ENCODE measurements around the gene CCDC68.
A peak's percentile ranks its signal among the peaks of the same experiment; 100 is the strongest.

The CCDC68 gene

GRCh38 chr18:54967786-54968185 is 8.5 kb upstream of the CCDC68 start:
- Histone ChIP-seq H3K4me3 (replicated peaks; ENCODE audit: low read depth, low read length) (no peak overlapping the region), H3K27me3 (replicated peaks; ENCODE audit: control insufficient read depth, insufficient read depth, low read length) (no peaks in the 10 kb centered on the region), H3K36me3 (ENCODE audit: control insufficient read depth, insufficient read depth, low read length) (no peaks in the 10 kb centered on the region)
- DNase-seq (ENCODE audit: extremely low read depth, insufficient read length): no peak
- no peak for TF ChIP-seq CTCF (IDR thresholded peaks at IDR 0.05; ENCODE audit: insufficient read depth, low read length, poor library complexity, severe bottlenecking)

- Histone ChIP-seq H3K27me3 (replicated peaks; ENCODE audit: control insufficient read depth, insufficient read depth, low read length) (no peaks in the 10 kb centered on the region), H3K4me3 (replicated peaks; ENCODE audit: low read depth, low read length) (no peak overlapping the region), H3K36me3 (ENCODE audit: control insufficient read depth, insufficient read depth, low read length) (no peaks in the 10 kb centered on the region)
- DNase-seq (ENCODE audit: extremely low read depth, insufficient read length): no peak
- no peak for TF ChIP-seq CTCF (IDR thresholded peaks at IDR 0.05; ENCODE audit: insufficient read depth, low read length, poor library complexity, severe bottlenecking)
Observed at GRCh38 chr18:54964741-54965140, 5.5 kb upstream of the CCDC68 start.

- DNase-seq (ENCODE audit: extremely low read depth, insufficient read length): no peak
- H3K27me3 ChIP-seq (replicated peaks; ENCODE audit: control insufficient read depth, insufficient read depth, low read length): no peaks in the 10 kb centered on the region
- H3K36me3 ChIP-seq (ENCODE audit: control insufficient read depth, insufficient read depth, low read length): no peaks in the 10 kb centered on the region
- H3K4me3 ChIP-seq (replicated peaks; ENCODE audit: low read depth, low read length): no peak overlapping the region
- TF ChIP-seq CTCF (IDR thresholded peaks at IDR 0.05; ENCODE audit: insufficient read depth, low read length, poor library complexity, severe bottlenecking): no peak
Observed at GRCh38 chr18:54962919-54963645, 3.8 kb upstream of the CCDC68 start.

GRCh38 chr18:54961868-54962267 is 2.6 kb upstream of the CCDC68 start:
- no peak for TF ChIP-seq CTCF (IDR thresholded peaks at IDR 0.05; ENCODE audit: insufficient read depth, low read length, poor library complexity, severe bottlenecking)
- DNase-seq (ENCODE audit: extremely low read depth, insufficient read length): no peak
- no peak overlapping the region for H3K4me3 ChIP-seq (replicated peaks; ENCODE audit: low read depth, low read length)
- H3K36me3 ChIP-seq (ENCODE audit: control insufficient read depth, insufficient read depth, low read length): no peaks in the 10 kb centered on the region
- H3K27me3 ChIP-seq (replicated peaks; ENCODE audit: control insufficient read depth, insufficient read depth, low read length): no peaks in the 10 kb centered on the region

- no peak for TF ChIP-seq CTCF (IDR thresholded peaks at IDR 0.05; ENCODE audit: insufficient read depth, low read length, poor library complexity, severe bottlenecking)
- Histone ChIP-seq H3K4me3 (replicated peaks; ENCODE audit: low read depth, low read length) (no peak overlapping the region), H3K36me3 (ENCODE audit: control insufficient read depth, insufficient read depth, low read length) (no peaks in the 10 kb centered on the region), H3K27me3 (replicated peaks; ENCODE audit: control insufficient read depth, insufficient read depth, low read length) (no peaks in the 10 kb centered on the region)
- DNase-seq (ENCODE audit: extremely low read depth, insufficient read length): peak; percentile 12
Observed at GRCh38 chr18:54961016-54961423, 1.8 kb upstream of the CCDC68 start.

- Histone ChIP-seq H3K36me3 (ENCODE audit: control insufficient read depth, insufficient read depth, low read length) (no peaks in the 10 kb centered on the region), H3K27me3 (replicated peaks; ENCODE audit: control insufficient read depth, insufficient read depth, low read length) (no peaks in the 10 kb centered on the region), H3K4me3 (replicated peaks; ENCODE audit: low read depth, low read length) (no peak overlapping the region)
- no peak for TF ChIP-seq CTCF (IDR thresholded peaks at IDR 0.05; ENCODE audit: insufficient read depth, low read length, poor library complexity, severe bottlenecking)
- no peak for DNase-seq (ENCODE audit: extremely low read depth, insufficient read length)
Observed at GRCh38 chr18:54960197-54960596, 936 bp upstream of the CCDC68 start.
